Ishikawa (cell line): ENCODE results near the gene SAG.

Source experiments
- CEBPB ChIP-seq: IDR thresholded peaks from 2 replicates; pipeline ENCODE4 v1.6.1; 2012
- CREB1 ChIP-seq: IDR thresholded peaks from 2 replicates; pipeline ENCODE4 v1.6.1; 2012; ENCODE audit warnings: low read depth
- EGR1 ChIP-seq: IDR thresholded peaks from 2 replicates; pipeline ENCODE4 v1.6.1; 2012
- EP300 ChIP-seq: IDR thresholded peaks from 2 replicates; pipeline ENCODE4 v1.6.1; 2012; ENCODE audit warnings: borderline replicate concordance
- FOXM1 ChIP-seq: IDR thresholded peaks from 2 replicates; pipeline ENCODE4 v1.6.1; 2012; ENCODE audit warnings: low read depth, borderline replicate concordance
- NFIC ChIP-seq: IDR thresholded peaks from 2 replicates; pipeline ENCODE4 v1.6.1; 2012
- RAD21 ChIP-seq: IDR thresholded peaks from 2 replicates; pipeline ENCODE4 v1.6.1; 2012; ENCODE audit warnings: low read depth
- TAF1 ChIP-seq: IDR thresholded peaks from 2 replicates; pipeline ENCODE4 v1.6.1; 2012; ENCODE audit warnings: low read depth, mild to moderate bottlenecking
- TCF12 ChIP-seq: IDR thresholded peaks from 2 replicates; pipeline ENCODE4 v1.6.1; 2012; ENCODE audit warnings: low read depth
- TEAD4 ChIP-seq: IDR thresholded peaks from 2 replicates; pipeline ENCODE4 v1.6.1; 2012
- YY1 ChIP-seq: IDR thresholded peaks from 2 replicates; pipeline ENCODE4 v1.6.1; 2012; ENCODE audit warnings: low read depth
- ZBTB7A ChIP-seq: IDR thresholded peaks from 2 replicates; pipeline ENCODE4 v1.6.1; 2012; ENCODE audit warnings: low read depth
- TF ChIP-seq, protein P1 (sequence below): IDR thresholded peaks from 2 replicates; pipeline ENCODE4 v1.6.1; 2012; ENCODE audit warnings: low read depth, mild to moderate bottlenecking
- TF ChIP-seq, protein P2 (sequence below): IDR thresholded peaks from 2 replicates; pipeline ENCODE4 v1.6.1; 2012
- TF ChIP-seq, protein P3 (sequence below): IDR thresholded peaks from 2 replicates; pipeline ENCODE4 v1.6.1; 2012

The SAG gene

DNA sequence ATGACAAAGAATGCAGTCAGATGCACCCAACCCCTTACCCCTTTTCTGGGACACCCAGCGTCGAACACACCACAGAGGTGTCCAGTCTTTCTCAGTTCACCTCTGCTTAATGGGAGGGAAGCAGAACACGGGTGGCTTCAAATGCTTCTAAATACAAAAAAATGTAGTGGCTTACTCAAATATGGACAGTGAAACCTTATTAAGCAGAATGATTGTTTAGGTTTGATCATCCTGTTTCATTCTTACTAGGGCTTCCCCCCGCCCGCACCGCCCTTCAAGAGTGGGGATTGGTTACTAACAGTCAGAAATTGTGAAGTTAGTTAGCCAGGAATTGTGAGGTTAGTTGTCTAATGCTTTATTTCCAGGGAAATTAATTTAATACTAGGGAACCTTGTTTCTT lies 34.5 kb upstream of the SAG start:
- TF ChIP-seq, protein P1, sequence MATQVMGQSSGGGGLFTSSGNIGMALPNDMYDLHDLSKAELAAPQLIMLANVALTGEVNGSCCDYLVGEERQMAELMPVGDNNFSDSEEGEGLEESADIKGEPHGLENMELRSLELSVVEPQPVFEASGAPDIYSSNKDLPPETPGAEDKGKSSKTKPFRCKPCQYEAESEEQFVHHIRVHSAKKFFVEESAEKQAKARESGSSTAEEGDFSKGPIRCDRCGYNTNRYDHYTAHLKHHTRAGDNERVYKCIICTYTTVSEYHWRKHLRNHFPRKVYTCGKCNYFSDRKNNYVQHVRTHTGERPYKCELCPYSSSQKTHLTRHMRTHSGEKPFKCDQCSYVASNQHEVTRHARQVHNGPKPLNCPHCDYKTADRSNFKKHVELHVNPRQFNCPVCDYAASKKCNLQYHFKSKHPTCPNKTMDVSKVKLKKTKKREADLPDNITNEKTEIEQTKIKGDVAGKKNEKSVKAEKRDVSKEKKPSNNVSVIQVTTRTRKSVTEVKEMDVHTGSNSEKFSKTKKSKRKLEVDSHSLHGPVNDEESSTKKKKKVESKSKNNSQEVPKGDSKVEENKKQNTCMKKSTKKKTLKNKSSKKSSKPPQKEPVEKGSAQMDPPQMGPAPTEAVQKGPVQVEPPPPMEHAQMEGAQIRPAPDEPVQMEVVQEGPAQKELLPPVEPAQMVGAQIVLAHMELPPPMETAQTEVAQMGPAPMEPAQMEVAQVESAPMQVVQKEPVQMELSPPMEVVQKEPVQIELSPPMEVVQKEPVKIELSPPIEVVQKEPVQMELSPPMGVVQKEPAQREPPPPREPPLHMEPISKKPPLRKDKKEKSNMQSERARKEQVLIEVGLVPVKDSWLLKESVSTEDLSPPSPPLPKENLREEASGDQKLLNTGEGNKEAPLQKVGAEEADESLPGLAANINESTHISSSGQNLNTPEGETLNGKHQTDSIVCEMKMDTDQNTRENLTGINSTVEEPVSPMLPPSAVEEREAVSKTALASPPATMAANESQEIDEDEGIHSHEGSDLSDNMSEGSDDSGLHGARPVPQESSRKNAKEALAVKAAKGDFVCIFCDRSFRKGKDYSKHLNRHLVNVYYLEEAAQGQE, result no peak
- no peak for TF ChIP-seq CEBPB
- no peak for TF ChIP-seq TAF1
- TF ChIP-seq EGR1, result no peak
- TF ChIP-seq NFIC, result no peak
- no peak for TF ChIP-seq ZBTB7A
- TF ChIP-seq, protein P2, sequence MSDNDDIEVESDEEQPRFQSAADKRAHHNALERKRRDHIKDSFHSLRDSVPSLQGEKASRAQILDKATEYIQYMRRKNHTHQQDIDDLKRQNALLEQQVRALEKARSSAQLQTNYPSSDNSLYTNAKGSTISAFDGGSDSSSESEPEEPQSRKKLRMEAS, result no peak
- TF ChIP-seq, protein P3, sequence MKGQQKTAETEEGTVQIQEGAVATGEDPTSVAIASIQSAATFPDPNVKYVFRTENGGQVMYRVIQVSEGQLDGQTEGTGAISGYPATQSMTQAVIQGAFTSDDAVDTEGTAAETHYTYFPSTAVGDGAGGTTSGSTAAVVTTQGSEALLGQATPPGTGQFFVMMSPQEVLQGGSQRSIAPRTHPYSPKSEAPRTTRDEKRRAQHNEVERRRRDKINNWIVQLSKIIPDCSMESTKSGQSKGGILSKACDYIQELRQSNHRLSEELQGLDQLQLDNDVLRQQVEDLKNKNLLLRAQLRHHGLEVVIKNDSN, result no peak
- no peak for TF ChIP-seq YY1
- TF ChIP-seq FOXM1, result no peak
- TF ChIP-seq TEAD4, result no peak
- TF ChIP-seq CREB1, result no peak
- TF ChIP-seq EP300, result no peak
- no peak for TF ChIP-seq RAD21
- no peak for TF ChIP-seq TCF12

DNA sequence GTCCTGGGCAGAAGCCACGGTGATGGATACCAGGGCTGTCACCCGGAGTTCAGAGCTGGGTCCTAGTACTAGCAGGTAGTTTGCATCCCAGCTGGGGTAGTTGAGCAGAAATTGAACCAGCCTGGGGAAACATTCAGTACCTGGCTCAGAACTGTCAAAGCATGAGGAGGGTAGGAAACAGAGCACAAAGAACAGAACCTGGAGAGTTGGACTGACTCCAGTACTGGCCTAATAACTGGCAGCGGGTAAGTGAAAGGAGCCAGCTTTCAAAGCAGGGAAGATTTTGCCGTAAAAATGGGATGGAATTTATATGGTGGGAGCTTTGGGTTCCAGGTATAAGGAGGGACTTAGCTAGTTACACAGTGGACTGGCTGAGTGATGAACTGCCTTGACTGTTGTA lies 32.4 kb upstream of the SAG start:
- no peak for TF ChIP-seq TEAD4
- TF ChIP-seq ZBTB7A, result no peak
- TF ChIP-seq, protein P2, result no peak
- no peak for TF ChIP-seq NFIC
- no peak for TF ChIP-seq RAD21
- no peak for TF ChIP-seq FOXM1
- TF ChIP-seq EGR1, result no peak
- TF ChIP-seq, protein P1, result no peak
- TF ChIP-seq CEBPB, result no peak
- TF ChIP-seq, protein P3, result no peak
- no peak for TF ChIP-seq YY1
- TF ChIP-seq EP300, result no peak
- TF ChIP-seq TAF1, result no peak
- TF ChIP-seq CREB1, result no peak
- no peak for TF ChIP-seq TCF12

DNA sequence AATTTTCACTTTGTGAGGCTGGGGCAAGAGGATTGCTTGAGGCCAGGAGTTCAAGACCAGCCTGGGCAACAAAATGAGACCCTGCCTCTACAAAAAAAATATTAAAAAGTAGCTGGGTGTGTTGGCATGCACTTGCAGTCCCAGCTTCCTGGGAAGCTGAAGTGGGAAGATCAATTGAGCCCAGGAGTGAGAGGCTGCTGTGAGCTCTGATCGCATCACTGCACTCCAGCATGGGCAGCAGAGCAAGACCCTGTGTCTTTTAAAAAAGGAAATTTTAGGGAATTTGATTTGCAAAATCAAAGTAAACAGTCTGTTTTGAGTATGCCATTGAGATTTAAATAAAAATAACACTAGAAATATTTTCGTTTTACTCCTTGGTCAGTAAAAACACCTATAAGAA lies 28.7 kb upstream of the SAG start:
- no peak for TF ChIP-seq ZBTB7A
- TF ChIP-seq CEBPB, result no peak
- TF ChIP-seq, protein P1, result no peak
- no peak for TF ChIP-seq RAD21
- TF ChIP-seq TAF1, result no peak
- TF ChIP-seq, protein P2, result no peak
- TF ChIP-seq EGR1, result no peak
- TF ChIP-seq TCF12, result no peak
- TF ChIP-seq FOXM1, result no peak

DNA sequence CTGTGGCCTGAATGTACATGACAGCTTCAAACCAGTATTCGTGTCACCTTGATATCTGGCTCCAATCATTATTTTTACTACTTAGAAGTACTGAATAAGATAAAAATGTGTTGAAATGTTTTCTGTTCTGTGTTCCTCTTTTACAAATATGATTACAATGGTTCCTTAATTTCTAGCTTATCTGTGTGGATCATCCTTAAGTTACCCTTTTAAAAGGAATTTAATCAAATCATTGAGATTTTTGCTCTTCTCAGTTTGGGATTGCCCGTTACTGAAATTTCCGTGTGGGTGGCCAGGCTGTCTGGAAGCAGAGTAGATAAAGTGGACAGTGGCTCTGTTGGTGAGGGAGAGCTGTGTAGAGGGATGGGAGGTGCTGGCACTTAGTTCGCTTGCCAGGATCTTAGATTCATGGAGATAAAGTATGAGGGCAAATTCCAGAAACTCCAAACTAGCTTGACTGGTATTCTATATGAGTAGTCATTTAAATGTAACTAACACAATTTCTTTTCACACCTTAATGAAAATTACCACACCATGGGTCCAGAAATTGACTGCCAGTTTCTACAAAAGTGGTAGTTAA lies 27.4 kb upstream of the SAG start:
- TF ChIP-seq, protein P1, result no peak
- TF ChIP-seq TCF12 (no peak), FOXM1 (no peak), TAF1 (no peak), EGR1 (no peak), ZBTB7A (no peak), EP300 (no peak), YY1 (no peak), NFIC (no peak), CREB1 (no peak), TEAD4 (no peak), RAD21 (no peak)
- TF ChIP-seq, protein P3, result no peak
- TF ChIP-seq, protein P2, result no peak
